ENCODE data around the gene SSR4. TPM values are rescaled to one million over a fixed set of nuclear protein-coding genes. Genes with fewer than 3 reads are reported as not detected.

Gene SSR4
- total and polyA plus RNA-seq, 2 donors (not counting 1 experiment from before 2014, with no cell fraction given): 134 to 297 TPM

DNA sequence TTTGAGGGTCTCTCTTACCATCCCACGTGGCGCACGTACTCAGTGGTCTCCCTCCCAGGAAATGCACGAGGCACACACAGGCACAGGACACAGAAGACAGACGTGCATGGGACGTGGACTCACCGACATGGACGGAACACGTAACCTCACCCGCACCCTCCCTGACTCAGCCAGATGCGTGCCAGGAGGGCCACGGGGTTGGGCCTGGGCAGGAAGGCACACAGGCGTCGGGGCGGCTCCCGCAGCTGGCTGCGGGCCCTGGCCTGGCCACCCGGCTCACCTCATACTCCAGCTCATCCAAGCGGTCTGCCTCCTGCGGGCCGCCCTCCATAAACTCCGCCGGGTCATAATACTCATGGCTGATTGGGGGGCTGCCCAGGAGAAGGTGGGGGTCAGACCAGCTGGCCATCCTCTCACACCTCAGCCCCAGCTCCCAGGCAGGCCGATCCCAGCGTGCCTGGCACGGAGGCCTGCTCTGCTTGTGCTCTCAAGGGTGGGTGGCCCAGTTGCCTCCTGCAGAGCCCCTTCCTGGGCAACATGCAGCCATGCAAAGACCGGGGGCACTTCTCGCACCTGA is 12.6 kb downstream of the SSR4 start:
- DNase-seq (no peak), ATAC-seq (ENCODE audit: low read depth) (no peak)
- Histone ChIP-seq H3K4me1 (ENCODE audit: control insufficient read depth in 2 of 2, insufficient read depth in 2 of 2, low read length in 2 of 2) (no peaks in the 10 kb centered on the region), H3K4me3 (ENCODE audit: control extremely low read depth in 1 of 5, extremely low read depth in 1 of 5, insufficient read depth in 1 of 5, low read depth in 2 of 5, low read length in 4 of 5) (no peak overlapping the region), H3K36me3 (replicated peaks in 1 of 2; ENCODE audit: control extremely low read depth in 1 of 2, control insufficient read depth in 1 of 2, extremely low read depth in 1 of 2, insufficient read depth in 2 of 2, low read length in 1 of 2) (no peaks in the 10 kb centered on the region), H3K4me2 (replicated peaks; ENCODE audit: low read depth, low read length, poor library complexity, severe bottlenecking) (no peak overlapping the region), H3K9me3 (ENCODE audit: control extremely low read depth in 1 of 3, control insufficient read depth in 2 of 3, insufficient read depth in 1 of 3, low read length in 2 of 3) (no peaks in the 10 kb centered on the region), H2AFZ (ENCODE audit: insufficient read depth, low read depth, low read length, poor library complexity, severe bottlenecking) (no peak overlapping the region), H3K79me2 (ENCODE audit: control insufficient read depth, insufficient read depth, low read length) (no peaks in the 10 kb centered on the region), H4K20me1 (ENCODE audit: control insufficient read depth, insufficient read depth, low read length, poor library complexity, severe bottlenecking) (no peaks in the 10 kb centered on the region), H3K27ac (ENCODE audit: low read length in 2 of 2) (no peak overlapping the region), H3K9ac (ENCODE audit: low read length) (no peak overlapping the region), H3K27me3 (replicated peaks in 1 of 4; ENCODE audit: control extremely low read depth in 1 of 4, control insufficient read depth in 3 of 4, insufficient read depth in 4 of 4, low read length in 3 of 4) (no peaks in the 10 kb centered on the region)
- intact Hi-C loops (cut with micrococcal nuclease): no loop called here
- CTCF ChIA-PET: no interaction called here
- Mint-ChIP-seq H3K4me1 (no peaks in the 10 kb centered on the region), H3K27me3 (peaks cover 5% of the 10 kb centered on the region), H3K9me3 (ENCODE audit: insufficient read depth) (no peaks in the 10 kb centered on the region), H3K4me3 (no peak overlapping the region), H3K27ac (no peak overlapping the region)
- POLR2A ChIA-PET: no interaction called here
- TF ChIP-seq EZH2 (IDR thresholded peaks at IDR 0.05; ENCODE audit: borderline replicate concordance, insufficient read depth, low read depth, low read length, poor library complexity, severe bottlenecking): no peak
- TF ChIP-seq, protein P1, sequence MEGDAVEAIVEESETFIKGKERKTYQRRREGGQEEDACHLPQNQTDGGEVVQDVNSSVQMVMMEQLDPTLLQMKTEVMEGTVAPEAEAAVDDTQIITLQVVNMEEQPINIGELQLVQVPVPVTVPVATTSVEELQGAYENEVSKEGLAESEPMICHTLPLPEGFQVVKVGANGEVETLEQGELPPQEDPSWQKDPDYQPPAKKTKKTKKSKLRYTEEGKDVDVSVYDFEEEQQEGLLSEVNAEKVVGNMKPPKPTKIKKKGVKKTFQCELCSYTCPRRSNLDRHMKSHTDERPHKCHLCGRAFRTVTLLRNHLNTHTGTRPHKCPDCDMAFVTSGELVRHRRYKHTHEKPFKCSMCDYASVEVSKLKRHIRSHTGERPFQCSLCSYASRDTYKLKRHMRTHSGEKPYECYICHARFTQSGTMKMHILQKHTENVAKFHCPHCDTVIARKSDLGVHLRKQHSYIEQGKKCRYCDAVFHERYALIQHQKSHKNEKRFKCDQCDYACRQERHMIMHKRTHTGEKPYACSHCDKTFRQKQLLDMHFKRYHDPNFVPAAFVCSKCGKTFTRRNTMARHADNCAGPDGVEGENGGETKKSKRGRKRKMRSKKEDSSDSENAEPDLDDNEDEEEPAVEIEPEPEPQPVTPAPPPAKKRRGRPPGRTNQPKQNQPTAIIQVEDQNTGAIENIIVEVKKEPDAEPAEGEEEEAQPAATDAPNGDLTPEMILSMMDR (IDR thresholded peaks at IDR 0.05): no peak
- 93% methylated on average over 12 of the region's 28 CpGs for WGBS (ENCODE audit: insufficient coverage)

GRCh38 chrX:153807976-153808375 is 13.5 kb downstream of the SSR4 start:
- Histone ChIP-seq H3K27ac (ENCODE audit: low read length in 2 of 2) (no peak overlapping the region), H3K4me2 (replicated peaks; ENCODE audit: low read depth, low read length, poor library complexity, severe bottlenecking) (no peak overlapping the region), H3K9me3 (ENCODE audit: control extremely low read depth in 1 of 3, control insufficient read depth in 2 of 3, insufficient read depth in 1 of 3, low read length in 2 of 3) (no peaks in the 10 kb centered on the region), H3K4me3 (ENCODE audit: control extremely low read depth in 1 of 5, extremely low read depth in 1 of 5, insufficient read depth in 1 of 5, low read depth in 2 of 5, low read length in 4 of 5) (no peak overlapping the region), H3K36me3 (replicated peaks in 1 of 2; ENCODE audit: control extremely low read depth in 1 of 2, control insufficient read depth in 1 of 2, extremely low read depth in 1 of 2, insufficient read depth in 2 of 2, low read length in 1 of 2) (no peaks in the 10 kb centered on the region), H3K9ac (ENCODE audit: low read length) (no peak overlapping the region), H4K20me1 (ENCODE audit: control insufficient read depth, insufficient read depth, low read length, poor library complexity, severe bottlenecking) (no peaks in the 10 kb centered on the region), H2AFZ (ENCODE audit: insufficient read depth, low read depth, low read length, poor library complexity, severe bottlenecking) (no peak overlapping the region), H3K27me3 (replicated peaks in 1 of 4; ENCODE audit: control extremely low read depth in 1 of 4, control insufficient read depth in 3 of 4, insufficient read depth in 4 of 4, low read length in 3 of 4) (no peaks in the 10 kb centered on the region), H3K4me1 (ENCODE audit: control insufficient read depth in 2 of 2, insufficient read depth in 2 of 2, low read length in 2 of 2) (no peaks in the 10 kb centered on the region), H3K79me2 (ENCODE audit: control insufficient read depth, insufficient read depth, low read length) (no peaks in the 10 kb centered on the region)
- Mint-ChIP-seq H3K4me1 (no peaks in the 10 kb centered on the region), H3K27me3 (peaks cover 7% of the 10 kb centered on the region), H3K9me3 (ENCODE audit: insufficient read depth) (no peaks in the 10 kb centered on the region), H3K4me3 (no peak overlapping the region), H3K27ac (no peak overlapping the region)
- TF ChIP-seq EZH2 (IDR thresholded peaks at IDR 0.05; ENCODE audit: borderline replicate concordance, insufficient read depth, low read depth, low read length, poor library complexity, severe bottlenecking): no peak
- TF ChIP-seq, protein P1 (IDR thresholded peaks at IDR 0.05): no peak
- intact Hi-C loops (cut with micrococcal nuclease): no loop called here
- WGBS (ENCODE audit: insufficient coverage): 91% methylated on average over 12 of the region's 19 CpGs
- no peak for ATAC-seq (ENCODE audit: low read depth)
- POLR2A ChIA-PET: no interaction called here
- CTCF ChIA-PET: no interaction called here
- no peak for DNase-seq

Measured in B cell (primary cell).